ENCODE measurements around the gene TNIK.
A peak's percentile ranks its signal among the peaks of the same experiment; 100 is the strongest.

The TNIK gene

GRCh38 chr3:171169443-171169842, 290.8 kb downstream of the TNIK start:
- H3K36me3 Mint-ChIP-seq (ENCODE audit: low read depth): peaks cover 6% of the 10 kb centered on the region
- H3K4me1 Mint-ChIP-seq: peaks cover 23% of the 10 kb centered on the region
- no peak for TF ChIP-seq CTCF (IDR thresholded peaks at IDR 0.05)
- no peak for DNase-seq
- no peaks in the 10 kb centered on the region for H3K9me3 Mint-ChIP-seq
- H3K4me3 Mint-ChIP-seq: no peak overlapping the region
- H3K27ac Mint-ChIP-seq: no peak overlapping the region
- peaks cover 2% of the 10 kb centered on the region for H3K27me3 Mint-ChIP-seq (ENCODE audit: low read depth, poor library complexity)

GRCh38 chr3:171168551-171168950, 291.7 kb downstream of the TNIK start:
- H3K36me3 Mint-ChIP-seq (ENCODE audit: low read depth): peaks cover 13% of the 10 kb centered on the region
- no peak for TF ChIP-seq CTCF (IDR thresholded peaks at IDR 0.05)
- no peak overlapping the region for H3K27ac Mint-ChIP-seq
- no peaks in the 10 kb centered on the region for H3K9me3 Mint-ChIP-seq
- peaks cover 15% of the 10 kb centered on the region for H3K4me1 Mint-ChIP-seq
- H3K4me3 Mint-ChIP-seq: no peak overlapping the region
- no peaks in the 10 kb centered on the region for H3K27me3 Mint-ChIP-seq (ENCODE audit: low read depth, poor library complexity)
- DNase-seq: no peak

GRCh38 chr3:171168086-171168485, 292.1 kb downstream of the TNIK start:
- H3K4me1 Mint-ChIP-seq: peaks cover 11% of the 10 kb centered on the region
- no peak overlapping the region for H3K27ac Mint-ChIP-seq
- H3K9me3 Mint-ChIP-seq: peaks cover 1% of the 10 kb centered on the region
- TF ChIP-seq CTCF (IDR thresholded peaks at IDR 0.05): no peak
- H3K27me3 Mint-ChIP-seq (ENCODE audit: low read depth, poor library complexity): no peaks in the 10 kb centered on the region
- H3K4me3 Mint-ChIP-seq: no peak overlapping the region
- peaks cover 18% of the 10 kb centered on the region for H3K36me3 Mint-ChIP-seq (ENCODE audit: low read depth)
- no peak for DNase-seq

GRCh38 chr3:171165983-171166382, 294.2 kb downstream of the TNIK start:
- DNase-seq: no peak
- no peaks in the 10 kb centered on the region for H3K27me3 Mint-ChIP-seq (ENCODE audit: low read depth, poor library complexity)
- no peak overlapping the region for H3K4me3 Mint-ChIP-seq
- H3K36me3 Mint-ChIP-seq (ENCODE audit: low read depth): peaks cover 26% of the 10 kb centered on the region
- TF ChIP-seq CTCF (IDR thresholded peaks at IDR 0.05): no peak
- peak overlapping the region; percentile 16 for H3K27ac Mint-ChIP-seq
- peaks cover 9% of the 10 kb centered on the region for H3K9me3 Mint-ChIP-seq
- peaks cover 6% of the 10 kb centered on the region for H3K4me1 Mint-ChIP-seq

GRCh38 chr3:171165499-171165921, 294.7 kb downstream of the TNIK start:
- Mint-ChIP-seq H3K27ac (peak overlapping the region; percentile 16), H3K36me3 (ENCODE audit: low read depth) (peaks cover 29% of the 10 kb centered on the region), H3K4me1 (peaks cover 6% of the 10 kb centered on the region), H3K4me3 (no peak overlapping the region), H3K9me3 (peaks cover 9% of the 10 kb centered on the region), H3K27me3 (ENCODE audit: low read depth, poor library complexity) (no peaks in the 10 kb centered on the region)
- TF ChIP-seq CTCF (IDR thresholded peaks at IDR 0.05): no peak
- no peak for DNase-seq

GRCh38 chr3:171164067-171164465, 296.1 kb downstream of the TNIK start:
- TF ChIP-seq CTCF (IDR thresholded peaks at IDR 0.05): no peak
- Mint-ChIP-seq H3K4me3 (no peak overlapping the region), H3K9me3 (peaks cover 9% of the 10 kb centered on the region), H3K27me3 (ENCODE audit: low read depth, poor library complexity) (no peaks in the 10 kb centered on the region), H3K36me3 (ENCODE audit: low read depth) (peaks cover 41% of the 10 kb centered on the region), H3K27ac (no peak overlapping the region), H3K4me1 (peaks cover 7% of the 10 kb centered on the region)
- DNase-seq: no peak
